Esophagus squamous epithelium (tissue), 5 donors: ENCODE data around the gene IFITM1. TPM values are rescaled to one million over a fixed set of nuclear protein-coding genes. Genes with fewer than 3 reads are reported as not detected.
"Not testable (repeated sequence)": the region's sequence is repeated elsewhere in the genome, so short reads cannot be mapped to it uniquely, and the experiment has no call there.

ENCODE experiments used
- DNase-seq: peaks from one replicate; lab custom pipeline; 2025; lab: John Stamatoyannopoulos, UW
- H3K27ac ChIP-seq, 4 donors: fragments of 200-600 bp; sonication (generic); one replicate each; pipeline ENCODE4 v1.5.1; 2016 to 2019; ENCODE audit warnings: mild to moderate bottlenecking in 1 of 4
- H3K27me3 ChIP-seq, 4 donors: fragments of 200-600 bp; sonication (generic); 1 replicate in 3 of 4; 2 replicates in 1 of 4; pipeline versions ENCODE4 v1.5.1 to v1.6.0; 2017 to 2021; ENCODE audit warnings: antibody characterized with exemption in 1 of 4
- H3K36me3 ChIP-seq, 3 donors: fragments of 200-600 bp; sonication (generic); one replicate each; pipeline ENCODE4 v1.5.1; 2016 to 2019
- H3K4me1 ChIP-seq, 3 donors: fragments of 200-600 bp; sonication (generic); one replicate each; pipeline ENCODE4 v1.5.1; 2017 to 2019
- H3K4me3 ChIP-seq, 4 donors: fragments of 200-600 bp; sonication (generic); 1 replicate in 3 of 4; 2 replicates in 1 of 4; pipeline ENCODE4 v1.5.1; 2016 to 2019; ENCODE audit warnings: mild to moderate bottlenecking in 2 of 4, moderate library complexity in 1 of 4
- H3K9me3 ChIP-seq, 3 donors: fragments of 200-600 bp; sonication (generic); one replicate each; pipeline ENCODE4 v1.5.1; 2016 to 2019
- POLR2A ChIP-seq, 4 donors: fragments of 450-650 bp; IDR thresholded peaks; one replicate each; pipeline ENCODE4 v1.6.1; 2017; ENCODE audit warnings: antibody characterized with exemption in 4 of 4, mild to moderate bottlenecking in 4 of 4, moderate library complexity in 3 of 4
- WGBS, 2 donors: methylation state at CpG; one replicate each; pipeline ENCODE4 v1.1.5; 2018; 5-methylcytosine and 5-hydroxymethylcytosine counted together
- intact Hi-C: fragments of 100-400 bp; cut with DNase I; formaldehyde crosslinking; loops from one replicate; pipeline ENCODE4 v1.15.0; 2022
- total RNA-seq, 4 donors: library from RNA; depleted of rRNA; stranded (reverse); fragments of >200 nt; gene quantifications; one replicate each; pipeline ENCODE4 v1.1.0, GENCODE V29; 2016
- TF ChIP-seq, protein P1 (sequence below), 6 experiments: fragments of 450-650 bp in 4 of 6; fragments of 200-600 bp in 2 of 6; sonication (generic) in 2 of 6; IDR thresholded peaks; one replicate each; pipeline ENCODE4 v1.5.1; 2016 to 2019; ENCODE audit warnings: antibody characterized with exemption in 6 of 6, mild to moderate bottlenecking in 4 of 6, moderate library complexity in 4 of 6
- donor health status: DM: yes; HTN: yes; CAD: no.

The IFITM1 gene
- total RNA-seq, 4 donors from 2014 or later = 26.3 to 133 (median 60.0) TPM

DNA sequence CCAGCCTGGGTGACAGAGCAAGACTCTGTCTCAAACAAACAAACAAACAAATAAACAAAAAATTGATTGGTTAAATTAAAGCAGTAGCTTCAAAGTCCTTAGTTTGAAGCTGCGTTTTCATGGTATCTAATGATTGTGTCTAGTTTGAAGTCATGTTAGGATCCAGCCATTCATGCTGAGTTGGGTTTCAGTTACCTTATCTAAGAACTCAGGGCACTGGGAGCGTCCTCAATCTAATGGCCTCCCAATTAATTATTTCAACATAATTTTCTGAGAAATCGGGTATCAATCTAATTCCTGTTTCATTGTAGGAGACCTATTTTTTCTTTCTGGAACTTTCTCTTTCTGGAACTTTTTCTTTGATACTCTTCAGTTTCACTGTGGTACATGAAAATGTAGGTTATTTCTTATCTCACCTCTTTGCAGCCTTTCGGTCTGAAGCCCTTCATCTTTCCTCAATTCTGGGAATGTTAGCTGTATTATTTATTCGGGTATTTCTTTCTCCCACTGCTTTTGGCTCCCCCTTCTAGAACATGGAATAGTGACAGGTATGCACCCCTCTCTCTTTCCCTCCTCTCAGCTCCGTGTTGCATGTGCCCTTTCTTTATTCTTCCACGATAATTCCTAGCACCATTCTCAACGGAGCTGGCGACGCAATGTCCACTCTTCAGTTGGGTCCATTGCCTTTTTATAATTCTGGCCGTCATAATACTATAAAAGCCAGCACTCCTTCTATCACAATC is 31.2 kb downstream of the IFITM1 start:
- Histone ChIP-seq H3K9me3 (no peaks in the 10 kb centered on the region), H3K27me3 (peaks cover 0 to 43% (median 0%) of the 10 kb centered on the region in 4 donors), H3K4me3 (no peak overlapping the region), H3K4me1 (peaks cover 3 to 12% (median 4%) of the 10 kb centered on the region in 3 donors), H3K36me3 (no peaks in the 10 kb centered on the region), H3K27ac (no peak overlapping the region)
- no peak for TF ChIP-seq POLR2A (IDR thresholded peaks at IDR 0.05)
- TF ChIP-seq, protein P1, sequence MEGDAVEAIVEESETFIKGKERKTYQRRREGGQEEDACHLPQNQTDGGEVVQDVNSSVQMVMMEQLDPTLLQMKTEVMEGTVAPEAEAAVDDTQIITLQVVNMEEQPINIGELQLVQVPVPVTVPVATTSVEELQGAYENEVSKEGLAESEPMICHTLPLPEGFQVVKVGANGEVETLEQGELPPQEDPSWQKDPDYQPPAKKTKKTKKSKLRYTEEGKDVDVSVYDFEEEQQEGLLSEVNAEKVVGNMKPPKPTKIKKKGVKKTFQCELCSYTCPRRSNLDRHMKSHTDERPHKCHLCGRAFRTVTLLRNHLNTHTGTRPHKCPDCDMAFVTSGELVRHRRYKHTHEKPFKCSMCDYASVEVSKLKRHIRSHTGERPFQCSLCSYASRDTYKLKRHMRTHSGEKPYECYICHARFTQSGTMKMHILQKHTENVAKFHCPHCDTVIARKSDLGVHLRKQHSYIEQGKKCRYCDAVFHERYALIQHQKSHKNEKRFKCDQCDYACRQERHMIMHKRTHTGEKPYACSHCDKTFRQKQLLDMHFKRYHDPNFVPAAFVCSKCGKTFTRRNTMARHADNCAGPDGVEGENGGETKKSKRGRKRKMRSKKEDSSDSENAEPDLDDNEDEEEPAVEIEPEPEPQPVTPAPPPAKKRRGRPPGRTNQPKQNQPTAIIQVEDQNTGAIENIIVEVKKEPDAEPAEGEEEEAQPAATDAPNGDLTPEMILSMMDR (IDR thresholded peaks at IDR 0.05) = no peak
- intact Hi-C loops = no loop called here
- DNase-seq = no peak
- WGBS, 2 donors = 92% methylated on average over 11 of the region's 11 CpGs

DNA sequence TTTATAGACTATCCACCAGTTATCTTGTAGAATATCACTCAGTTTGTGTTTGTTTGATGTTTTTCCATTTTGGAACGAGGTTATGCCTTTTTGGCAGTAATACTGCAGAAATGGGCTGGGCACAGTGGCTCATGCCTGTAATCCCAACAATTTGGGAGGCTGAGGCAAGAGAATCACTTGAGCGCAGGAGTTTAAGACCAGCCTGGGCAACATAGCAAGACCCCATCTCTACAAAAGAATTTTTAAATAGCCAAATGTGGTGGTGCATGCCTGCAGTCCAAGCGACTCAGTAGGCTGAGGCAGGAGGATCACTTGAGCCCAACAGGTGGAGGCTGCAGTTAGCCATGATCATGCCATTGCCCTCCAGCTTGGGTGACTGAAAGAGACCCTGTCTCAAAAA is 32.7 kb downstream of the IFITM1 start:
- Histone ChIP-seq H3K9me3 (no peaks in the 10 kb centered on the region), H3K4me3 (no peak overlapping the region), H3K27ac (no peak overlapping the region), H3K4me1 (peaks cover 4 to 27% (median 6%) of the 10 kb centered on the region in 3 donors), H3K27me3 (peaks cover 0 to 52% (median 0%) of the 10 kb centered on the region in 4 donors), H3K36me3 (no peaks in the 10 kb centered on the region)
- no peak for DNase-seq
- intact Hi-C loops = no loop called here
- WGBS, 2 donors = 78 to 82% methylated on average over 3 of the region's 3 CpGs
- no peak for TF ChIP-seq POLR2A (IDR thresholded peaks at IDR 0.05)

DNA sequence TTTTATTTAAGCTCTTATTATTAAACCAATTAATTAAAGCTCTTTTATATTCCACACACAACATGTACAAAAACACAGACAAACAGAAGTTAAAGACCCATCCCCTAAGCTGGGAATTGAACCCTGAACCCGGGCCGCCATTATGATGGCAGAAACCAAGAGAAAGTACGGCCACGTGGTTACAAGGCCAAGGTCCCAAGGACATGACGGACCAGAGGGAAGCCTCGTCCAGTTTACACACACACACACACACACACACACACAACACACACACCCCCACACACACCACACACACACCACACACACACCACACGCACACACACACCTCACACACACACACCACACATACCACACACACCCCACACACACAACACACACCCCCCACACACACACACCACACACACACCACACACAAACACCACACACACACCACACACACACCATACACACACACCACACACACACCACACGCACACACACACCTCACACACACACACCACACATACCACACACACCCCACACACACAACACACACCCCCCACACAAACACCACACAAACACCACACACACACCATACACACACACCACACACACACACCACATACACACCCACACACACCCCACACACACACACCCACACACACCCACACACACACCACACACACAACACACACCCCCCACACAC is 35.6 kb downstream of the IFITM1 start:
- H3K36me3 ChIP-seq, DNase-seq, H3K4me3 ChIP-seq, H3K27ac ChIP-seq, H3K9me3 ChIP-seq, intact Hi-C loops: not testable (repeated sequence)
- Histone ChIP-seq H3K27me3 (peaks cover 0 to 58% (median 0%) of the 10 kb centered on the region in 4 donors), H3K4me1 (peaks cover 9 to 40% (median 25%) of the 10 kb centered on the region in 3 donors)
- WGBS, 2 donors = 78 to 89% methylated on average over 2 to 3 of the region's 8 CpGs

DNA sequence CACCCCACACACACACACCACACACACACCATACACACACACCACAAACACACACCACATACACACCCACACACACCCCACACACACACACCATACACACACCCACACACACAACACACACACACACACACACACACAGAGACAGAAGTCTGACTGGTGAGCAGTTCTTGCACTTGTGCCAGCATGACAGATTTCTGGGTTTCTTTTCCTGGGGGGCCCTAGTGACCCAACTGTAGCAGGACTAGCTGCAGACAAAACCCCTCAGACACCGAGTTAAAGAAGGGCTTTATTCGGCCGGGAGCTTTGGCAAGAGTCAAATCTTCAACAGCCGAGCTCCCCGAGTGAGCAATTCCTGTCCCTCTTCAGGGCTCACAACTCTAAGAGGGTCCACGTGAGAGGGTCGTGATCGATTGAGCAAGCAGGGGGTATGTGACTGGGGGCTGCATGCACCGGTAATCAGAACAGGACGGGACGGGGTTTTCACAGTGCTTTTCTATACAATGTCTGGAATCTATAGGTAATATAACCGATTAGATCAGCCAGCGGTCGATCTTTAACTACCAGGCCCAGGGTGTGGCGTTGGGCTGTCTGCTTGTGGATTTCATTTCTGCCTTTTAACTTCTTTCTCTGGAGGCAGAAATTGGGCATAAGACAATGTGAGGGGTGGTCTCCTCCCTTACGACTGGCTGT is 36.3 kb downstream of the IFITM1 start:
- H3K4me3 ChIP-seq, H3K9me3 ChIP-seq, H3K36me3 ChIP-seq, intact Hi-C loops, DNase-seq: not testable (repeated sequence)
- Histone ChIP-seq H3K27ac (peak overlapping the region; percentile 14 to 73 (median 64)), H3K27me3 (peaks cover 0 to 54% (median 0%) of the 10 kb centered on the region in 4 donors), H3K4me1 (peaks cover 10 to 47% (median 26%) of the 10 kb centered on the region in 3 donors)
- 16 to 45% methylated on average over 5 to 8 of the region's 16 CpGs for WGBS, 2 donors

DNA sequence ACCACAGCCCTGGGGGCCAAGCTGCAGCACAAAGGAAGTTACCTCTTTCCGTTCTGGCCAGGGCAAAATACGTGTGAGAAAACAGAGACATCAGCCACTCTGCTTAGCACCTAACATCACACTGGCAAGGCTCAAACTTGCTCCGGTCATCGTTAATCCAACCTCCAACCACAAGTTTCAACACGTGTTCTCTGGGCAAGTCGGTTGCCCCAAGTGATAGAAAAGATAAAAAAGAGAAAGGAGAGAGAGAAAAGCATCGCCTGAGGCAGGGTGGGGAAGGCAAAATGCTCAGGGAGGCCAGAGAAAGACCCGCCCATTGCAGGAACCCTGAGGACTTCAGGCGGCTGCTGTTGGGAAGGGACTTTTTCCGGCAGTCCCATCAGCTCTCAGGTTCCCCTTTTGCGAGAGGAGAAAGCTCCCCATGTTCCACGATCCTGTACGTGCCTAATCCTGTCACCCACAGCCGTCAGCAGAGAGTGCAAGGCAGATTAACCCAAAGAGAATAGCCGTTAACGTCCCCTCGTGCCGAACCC is 36.9 kb downstream of the IFITM1 start:
- H3K4me3 ChIP-seq = no peak overlapping the region
- H3K36me3 ChIP-seq = no peaks in the 10 kb centered on the region
- no peaks in the 10 kb centered on the region for H3K9me3 ChIP-seq
- TF ChIP-seq, protein P1 (IDR thresholded peaks at IDR 0.05) = no peak
- peak in 1 of 4 donors; percentile 16 for TF ChIP-seq POLR2A (IDR thresholded peaks at IDR 0.05)
- peaks cover 16 to 53% (median 32%) of the 10 kb centered on the region in 3 donors for H3K4me1 ChIP-seq
- intact Hi-C loops = no loop called here
- H3K27me3 ChIP-seq = peaks cover 0 to 48% (median 0%) of the 10 kb centered on the region in 4 donors
- DNase-seq = no peak
- H3K27ac ChIP-seq = peak overlapping the region; percentile 14 to 73 (median 64)
- 27% methylated on average over 10 to 15 of the region's 18 CpGs for WGBS, 2 donors

DNA sequence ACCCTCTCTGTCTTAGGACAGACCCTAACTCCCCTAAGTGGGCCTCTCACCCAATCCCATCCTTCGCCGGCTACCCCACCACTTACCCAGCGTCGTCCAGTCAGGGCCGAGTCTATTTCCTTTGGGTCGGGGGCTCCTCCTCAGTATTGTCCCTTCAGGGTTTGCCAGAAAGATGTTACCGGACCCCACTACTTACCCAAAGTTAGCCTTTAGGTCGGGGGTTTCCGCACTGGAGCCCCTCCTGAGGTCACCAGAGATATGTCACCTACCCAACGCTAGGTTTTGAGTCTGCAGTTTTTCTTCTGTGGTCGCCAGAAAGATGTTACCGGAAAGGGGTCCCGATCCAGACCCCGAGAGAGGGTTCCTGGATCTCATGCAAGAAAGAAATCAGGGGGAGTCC is 37.6 kb downstream of the IFITM1 start:
- H3K27me3 ChIP-seq = peaks cover 0 to 43% (median 0%) of the 10 kb centered on the region in 4 donors
- H3K4me1 ChIP-seq = peaks cover 21 to 57% (median 33%) of the 10 kb centered on the region in 3 donors
- H3K9me3 ChIP-seq = no peaks in the 10 kb centered on the region
- intact Hi-C loops = no loop called here
- no peaks in the 10 kb centered on the region for H3K36me3 ChIP-seq
- H3K4me3 ChIP-seq = no peak overlapping the region
- DNase-seq = no peak
- TF ChIP-seq, protein P1 (IDR thresholded peaks at IDR 0.05) = no peak
- TF ChIP-seq POLR2A (IDR thresholded peaks at IDR 0.05) = no peak
- WGBS, 2 donors = 90 to 95% methylated on average over 7 to 8 of the region's 14 CpGs
- H3K27ac ChIP-seq = peak overlapping the region; percentile 14 to 73 (median 64)
